ENCODE results near the gene TTC7B.
"Not testable (repeated sequence)": the region's sequence is repeated elsewhere in the genome, so short reads cannot be mapped to it uniquely, and the experiment has no call there.

Gene TTC7B

DNA sequence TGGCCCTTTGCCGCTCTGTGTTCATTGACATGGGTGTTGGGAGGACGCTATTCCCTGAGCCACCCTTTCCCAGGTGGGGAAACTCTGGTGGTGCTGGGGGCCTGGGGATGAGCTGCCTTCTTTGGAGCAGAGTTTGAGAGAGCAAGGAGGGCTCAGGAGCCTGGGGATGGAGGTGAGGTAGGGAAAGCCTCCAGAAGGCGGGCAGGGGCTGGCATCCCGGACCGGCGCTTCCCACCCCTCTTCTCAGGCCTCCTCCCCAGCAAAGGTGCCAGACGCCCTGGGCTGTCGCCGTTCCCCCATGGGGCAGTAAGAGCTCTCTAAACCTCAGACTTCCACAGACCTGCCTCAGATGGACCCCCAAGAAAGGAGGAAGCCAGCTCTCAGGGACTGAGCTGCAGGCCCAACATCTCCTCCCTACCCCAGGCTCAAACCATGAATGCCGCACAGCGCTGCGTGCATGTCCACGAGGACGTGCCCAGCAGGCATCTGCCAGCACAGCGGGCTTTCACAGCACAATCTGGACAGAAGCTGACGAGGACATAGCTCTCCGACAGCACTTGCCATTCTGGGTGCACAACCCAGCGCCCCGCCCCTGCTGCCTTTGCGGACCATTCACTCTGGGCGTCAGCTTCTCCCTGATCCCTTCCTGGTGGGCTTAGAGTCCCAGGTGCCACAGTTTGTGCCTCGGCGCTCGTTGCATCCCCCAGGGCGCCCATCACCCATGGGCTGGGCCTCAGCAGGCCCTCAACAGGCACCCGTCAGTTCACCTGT lies 14.9 kb upstream of the TTC7B start:
- DNase-seq (no peak), ATAC-seq (no peak)

DNA sequence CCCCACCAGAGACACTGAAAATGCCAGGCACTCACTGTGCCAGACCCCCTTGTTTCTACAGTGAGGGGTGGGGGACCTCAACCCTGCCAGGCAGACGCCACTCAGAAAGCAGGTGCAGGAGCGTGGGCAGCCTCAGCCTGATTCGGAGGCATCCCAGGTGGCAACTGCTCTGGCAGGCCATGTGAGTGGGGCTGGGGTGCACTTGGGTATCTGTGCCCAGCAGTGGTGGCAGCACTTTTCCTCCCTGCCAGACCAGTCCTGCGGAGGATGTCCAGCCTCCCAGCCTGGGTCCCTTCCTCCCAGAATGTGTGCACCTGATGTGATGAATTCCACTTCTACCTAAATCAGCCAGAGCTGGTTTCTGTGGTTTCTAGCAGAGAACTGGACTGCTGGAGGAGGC lies 13.4 kb upstream of the TTC7B start:
- no peak for ATAC-seq

DNA sequence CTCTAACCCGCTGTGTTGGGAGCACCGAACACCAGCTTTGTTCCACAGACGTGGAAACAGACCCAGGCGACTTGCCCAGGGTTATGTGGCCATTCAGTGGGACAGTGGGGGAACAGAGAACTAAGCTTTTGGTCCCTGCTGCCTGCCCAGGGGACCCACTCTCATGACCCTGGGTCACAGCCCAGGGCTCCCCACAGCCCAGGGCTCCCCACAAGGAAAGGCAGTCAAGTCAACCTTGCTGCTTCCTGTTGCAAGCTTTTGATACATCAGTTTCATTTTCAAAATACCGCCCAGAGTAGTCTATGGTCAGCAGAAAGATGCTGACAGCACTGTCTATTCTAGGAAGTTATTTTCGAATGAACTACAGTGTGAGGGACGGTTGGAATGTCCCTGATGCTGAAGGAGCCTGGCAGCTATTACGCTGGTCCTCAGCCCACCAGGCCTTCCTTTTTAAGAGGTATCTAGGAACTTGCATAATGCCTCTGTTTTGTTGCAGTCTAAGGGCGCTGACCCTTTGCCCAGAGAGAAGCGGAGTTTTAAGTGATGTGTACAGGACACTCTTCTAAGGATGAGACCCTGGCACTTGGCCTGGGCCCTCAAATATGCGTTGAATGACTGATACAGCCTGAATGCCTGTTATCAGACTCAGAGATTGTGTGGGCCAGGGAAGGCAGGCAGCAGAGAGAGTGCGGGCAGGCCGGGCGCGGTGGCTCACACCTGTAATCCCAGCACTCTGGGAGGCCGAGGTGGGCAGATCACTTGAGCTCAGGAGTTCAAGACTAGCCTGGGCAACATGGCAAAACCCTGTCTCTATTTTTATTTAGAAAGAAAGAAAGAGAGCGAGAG lies 12.6 kb upstream of the TTC7B start:
- peak; percentile 26 for ATAC-seq
- DNase-seq, result peak; percentile 24

More for the DNA sequence above, 13.4 kb upstream of the TTC7B start:
- no peak for DNase-seq

- ATAC-seq, result peak; percentile 99
- peak; percentile 94 for DNase-seq
Observed at GRCh38 chr14:90827919-90828610, 11.8 kb upstream of the TTC7B start.

- not testable (repeated sequence) for DNase-seq, ATAC-seq
Observed at GRCh38 chr14:90823542-90823941, 7.3 kb upstream of the TTC7B start.

DNA sequence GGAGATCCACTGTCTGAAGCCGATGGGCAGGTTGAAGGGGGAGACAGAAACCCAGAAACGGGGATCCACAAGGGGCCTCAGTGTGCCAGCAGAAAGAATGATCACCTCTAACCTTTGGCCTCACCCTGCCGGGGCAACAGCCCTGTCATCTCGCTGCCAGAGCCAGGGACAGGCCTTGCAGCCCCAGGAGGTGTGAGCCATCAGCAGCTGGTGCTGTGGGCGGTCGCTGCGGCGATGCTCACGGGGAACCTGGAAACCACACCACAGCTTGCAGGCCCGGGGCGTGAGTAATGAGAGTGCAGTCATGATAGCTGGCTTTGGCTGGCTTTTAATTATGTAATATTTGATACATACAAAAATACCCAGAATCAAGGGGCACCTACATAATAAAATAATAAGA lies 4.7 kb upstream of the TTC7B start:
- DNase-seq, result peak; percentile 79
- peak; percentile 92 for ATAC-seq

GRCh38 chr14:90819734-90820393 lies 3.6 kb upstream of the TTC7B start:
- ATAC-seq (no peak), DNase-seq (no peak)

DNA sequence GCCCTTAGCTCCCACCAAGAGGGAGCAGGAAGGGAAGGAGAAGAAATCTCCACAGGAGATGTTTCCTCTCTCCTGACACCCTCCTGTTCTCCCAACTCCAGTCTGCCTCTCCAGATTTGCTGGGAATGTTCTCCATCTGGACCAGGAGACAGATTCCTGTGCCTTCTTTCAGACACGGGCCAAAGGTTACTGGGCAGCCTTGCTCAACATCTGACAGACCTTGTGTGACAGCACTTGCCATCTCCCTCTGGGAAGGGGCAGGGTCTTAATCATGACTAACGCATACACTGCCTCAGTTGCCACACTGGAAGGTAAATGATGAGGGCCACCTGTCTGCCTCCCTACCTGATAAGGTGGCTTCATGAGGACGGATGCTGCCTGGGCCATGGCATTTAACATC lies 2.5 kb upstream of the TTC7B start:
- no peak for ATAC-seq
- DNase-seq, result no peak

DNA sequence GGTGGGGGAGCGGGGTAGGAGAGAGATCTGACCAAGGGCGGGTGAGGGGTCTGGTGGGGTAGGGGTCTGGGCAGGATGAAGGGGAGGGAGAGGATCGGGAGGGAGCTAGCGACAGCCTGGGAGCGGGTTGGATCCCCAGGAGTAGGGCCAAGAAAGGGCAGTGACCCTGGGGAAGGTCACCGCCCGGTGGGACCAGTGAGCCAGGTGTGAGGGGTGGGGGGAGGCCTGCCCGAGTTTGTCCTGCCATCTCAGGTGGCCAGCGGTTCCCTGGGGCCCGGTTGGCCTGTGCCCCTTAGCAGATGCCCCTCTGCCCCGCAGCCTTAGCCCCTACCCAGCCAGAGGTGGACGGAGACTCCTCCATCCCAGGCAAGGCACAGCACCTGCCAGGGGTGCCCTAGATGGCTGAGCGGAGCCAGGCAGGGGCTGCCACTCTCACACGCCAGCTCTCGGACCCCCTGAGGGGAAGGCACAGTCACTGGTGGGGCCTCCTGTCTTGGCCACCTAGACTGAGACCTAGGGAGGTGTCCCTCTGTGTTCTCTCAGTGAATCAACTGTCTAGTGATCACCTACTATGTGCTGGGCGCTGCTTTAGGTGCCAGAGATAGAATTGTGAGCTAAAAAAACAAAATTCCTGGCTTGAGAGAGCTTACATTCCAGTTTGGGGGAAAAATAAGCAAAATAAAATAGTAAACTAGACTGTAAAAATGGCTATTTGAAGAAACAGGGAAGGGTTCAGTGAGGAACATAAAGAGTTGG lies 629 bp upstream of the TTC7B start:
- ATAC-seq, result no peak

GRCh38 chr14:90815572-90815821 lies 733 bp downstream of the TTC7B start:
- no peak for DNase-seq
- ATAC-seq, result no peak

More for the DNA sequence above, 629 bp upstream of the TTC7B start:
- DNase-seq, result no peak

DNA sequence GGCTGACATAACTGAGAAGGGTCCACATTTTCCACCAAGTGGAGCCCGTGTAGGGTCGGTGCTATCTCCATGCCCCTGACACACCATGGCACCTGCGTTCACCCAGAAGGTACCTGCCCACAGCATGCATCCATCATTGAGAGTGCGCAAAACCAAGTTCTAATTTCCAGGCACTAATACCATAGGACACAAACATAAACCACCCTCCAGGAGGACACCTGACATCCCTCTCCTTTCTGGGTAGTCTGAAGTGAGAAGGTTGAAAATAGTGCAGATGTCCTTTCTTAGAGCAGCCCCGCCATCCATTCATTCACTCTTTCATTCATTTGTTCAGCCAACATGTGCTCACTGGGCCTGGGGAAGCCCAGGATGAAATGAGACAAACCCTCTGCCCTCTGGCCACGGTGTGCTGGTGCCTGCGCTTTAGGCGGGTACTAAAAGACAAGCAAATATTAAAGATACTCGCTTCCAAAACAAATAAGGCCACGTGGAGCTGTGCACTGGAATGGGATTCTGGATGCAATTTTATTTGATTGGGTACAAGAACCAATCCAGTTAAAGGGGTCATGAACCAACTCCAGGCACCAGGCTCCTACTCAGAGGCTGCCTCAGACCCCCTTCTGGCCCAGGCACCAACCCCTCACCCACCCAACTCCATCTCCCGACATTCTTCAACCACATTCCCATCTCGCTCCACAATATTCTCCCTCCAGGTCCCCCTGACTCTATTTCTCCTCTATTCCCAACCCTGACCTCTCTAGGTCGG lies 1.2 kb downstream of the TTC7B start:
- ATAC-seq (no peak), DNase-seq (no peak)

DNA sequence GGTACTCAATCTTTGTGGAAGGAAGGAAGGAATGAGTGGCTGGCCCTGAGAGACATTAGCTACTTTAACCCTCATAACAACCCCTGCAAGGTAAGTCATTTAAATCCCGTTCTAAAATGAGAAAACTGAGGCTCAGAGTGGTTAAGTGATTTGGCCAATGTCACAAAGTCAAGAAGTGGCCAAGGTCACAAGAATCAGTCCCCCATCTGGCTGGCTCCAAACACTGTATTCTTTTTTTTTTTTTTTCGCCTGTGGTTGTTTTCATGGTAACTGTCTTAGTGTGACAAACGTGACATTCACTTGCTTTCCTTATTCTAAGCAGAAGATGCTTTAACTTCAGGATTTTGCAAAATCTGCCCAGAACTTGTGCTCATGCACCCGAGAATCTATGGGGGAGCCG lies 2.8 kb downstream of the TTC7B start:
- DNase-seq, result no peak
- ATAC-seq, result no peak

DNA sequence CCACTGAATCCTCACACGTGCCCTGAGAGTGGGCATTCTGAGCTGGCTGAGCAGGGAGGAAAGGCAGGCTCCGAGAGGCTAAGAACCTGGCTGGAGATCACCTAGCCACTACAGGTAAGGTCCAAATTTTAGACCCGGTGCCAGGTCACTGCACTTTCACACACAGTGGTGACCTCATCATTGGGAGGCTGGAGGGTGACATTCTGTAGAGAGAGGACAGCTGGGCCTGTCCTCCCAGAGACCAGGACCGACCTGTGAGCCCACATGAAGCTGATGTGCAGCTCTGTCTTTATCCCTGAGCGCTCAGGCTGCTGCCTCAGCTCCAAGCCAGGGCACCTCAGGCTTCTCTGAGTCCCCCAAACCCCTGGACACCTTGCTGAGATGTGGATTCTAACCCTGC lies 4.1 kb downstream of the TTC7B start:
- ATAC-seq, result no peak
- DNase-seq, result no peak

- no peak for ATAC-seq
- no peak for DNase-seq
Observed at GRCh38 chr14:90811641-90812040, 4.6 kb downstream of the TTC7B start.

GRCh38 chr14:90810806-90811205 lies 5.4 kb downstream of the TTC7B start:
- no peak for ATAC-seq

GRCh38 chr14:90809530-90810312 lies 6.5 kb downstream of the TTC7B start:
- ATAC-seq, result no peak
- DNase-seq, result no peak

More at GRCh38 chr14:90810806-90811205, 5.4 kb downstream of the TTC7B start:
- no peak for DNase-seq

GRCh38 chr14:90808759-90809529 lies 7.3 kb downstream of the TTC7B start:
- ATAC-seq, result no peak
- no peak for DNase-seq

DNA sequence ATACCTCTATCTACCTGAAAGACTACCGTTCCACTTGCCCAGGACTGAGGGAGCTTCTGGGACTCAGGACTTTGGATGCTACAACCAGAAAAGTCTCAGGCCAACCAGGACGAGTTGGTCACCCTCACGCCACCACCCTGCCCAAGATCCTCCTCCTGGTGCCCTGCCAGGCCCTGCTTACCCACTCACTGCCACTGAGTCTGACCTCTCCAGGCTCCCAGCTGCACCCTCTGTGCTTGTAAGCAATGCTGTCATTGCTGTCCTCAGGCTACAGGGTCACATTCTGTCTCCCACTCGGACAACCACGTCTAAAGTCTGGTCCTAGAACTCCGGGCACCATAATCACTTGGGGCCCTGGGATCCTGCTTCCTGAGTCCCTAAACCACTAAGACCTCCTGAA lies 9.2 kb downstream of the TTC7B start:
- DNase-seq, result no peak
- ATAC-seq, result no peak

Data from stimulated activated naive CD8-positive, alpha-beta T cell treated with anti-CD3 and anti-CD28 coated beads, Interleukin-15, Interleukin-2, amounts not matched to agents 100 U/mL and 50 U/mL, for 24 hours (primary cell).